ENCODE results near the gene RFC2.
"Not testable (repeated sequence)": the region's sequence is repeated elsewhere in the genome, so short reads cannot be mapped to it uniquely, and the experiment has no call there.

The RFC2 gene

GRCh38 chr7:74215921-74216320 is 38.3 kb downstream of the RFC2 start:
- Histone ChIP-seq H3K36me3 (ENCODE audit: insufficient read depth, low read length) (no peaks in the 10 kb centered on the region), H4K20me1 (ENCODE audit: insufficient read depth, low read length, poor library complexity, severe bottlenecking) (no peaks in the 10 kb centered on the region), H3F3A (ENCODE audit: low read depth) (peaks cover 5% of the 10 kb centered on the region; the same call in 1 of the 2 replicates), H3K4me3 (ENCODE audit: low read length, poor library complexity, severe bottlenecking) (peak overlapping the region; percentile 51), H3K4me2 (ENCODE audit: low read depth, low read length, poor library complexity, severe bottlenecking) (peak overlapping the region; percentile 71), H3K9ac (ENCODE audit: low read depth, low read length, poor library complexity, severe bottlenecking) (peak overlapping the region; percentile 84), H3K9me3 (ENCODE audit: insufficient read depth, low read depth, low read length) (no peaks in the 10 kb centered on the region), H3K9me2 (replicated peaks; ENCODE audit: low read depth, low read length) (no peaks in the 10 kb centered on the region), H3K4me1 (ENCODE audit: insufficient read depth, low read length, poor library complexity, severe bottlenecking) (peaks cover 60% of the 10 kb centered on the region), H2AFZ (ENCODE audit: low read length) (no peak overlapping the region), H3K27me3 (ENCODE audit: insufficient read depth, low read length, poor library complexity, severe bottlenecking) (no peaks in the 10 kb centered on the region), H3K79me2 (ENCODE audit: insufficient read depth, low read length) (peaks cover 52% of the 10 kb centered on the region)
- TF ChIP-seq CTCF (conservative IDR thresholded peaks at IDR 0.05; ENCODE audit: low read length): no peak
- no peak for TF ChIP-seq EZH2phosphoT487 (IDR thresholded peaks at IDR 0.05; ENCODE audit: borderline replicate concordance)

- Histone ChIP-seq H3K4me3 (ENCODE audit: low read length, poor library complexity, severe bottlenecking) (peak overlapping the region; percentile 51), H3K9ac (ENCODE audit: low read depth, low read length, poor library complexity, severe bottlenecking) (peak overlapping the region; percentile 84), H3K9me3 (ENCODE audit: insufficient read depth, low read depth, low read length) (no peaks in the 10 kb centered on the region), H3K27me3 (ENCODE audit: insufficient read depth, low read length, poor library complexity, severe bottlenecking) (no peaks in the 10 kb centered on the region), H4K20me1 (ENCODE audit: insufficient read depth, low read length, poor library complexity, severe bottlenecking) (no peaks in the 10 kb centered on the region), H3K9me2 (replicated peaks; ENCODE audit: low read depth, low read length) (no peaks in the 10 kb centered on the region), H2AFZ (ENCODE audit: low read length) (no peak overlapping the region), H3K79me2 (ENCODE audit: insufficient read depth, low read length) (peaks cover 61% of the 10 kb centered on the region), H3K4me1 (ENCODE audit: insufficient read depth, low read length, poor library complexity, severe bottlenecking) (peaks cover 52% of the 10 kb centered on the region), H3K36me3 (ENCODE audit: insufficient read depth, low read length) (no peaks in the 10 kb centered on the region), H3K4me2 (ENCODE audit: low read depth, low read length, poor library complexity, severe bottlenecking) (peak overlapping the region; percentile 71), H3F3A (ENCODE audit: low read depth) (peaks cover 5% of the 10 kb centered on the region; the same call in 1 of the 2 replicates)
- TF ChIP-seq CTCF (conservative IDR thresholded peaks at IDR 0.05; ENCODE audit: low read length): no peak
- no peak for TF ChIP-seq EZH2phosphoT487 (IDR thresholded peaks at IDR 0.05; ENCODE audit: borderline replicate concordance)
Observed at GRCh38 chr7:74214816-74215630, 39.2 kb downstream of the RFC2 start.

- H3K4me3 ChIP-seq (ENCODE audit: low read length, poor library complexity, severe bottlenecking): peak overlapping the region; percentile 85
- H3K9me3 ChIP-seq (ENCODE audit: insufficient read depth, low read depth, low read length): no peaks in the 10 kb centered on the region
- peak overlapping the region; percentile 47 for H3K9ac ChIP-seq (ENCODE audit: low read depth, low read length, poor library complexity, severe bottlenecking)
- no peak overlapping the region for H2AFZ ChIP-seq (ENCODE audit: low read length)
- H4K20me1 ChIP-seq (ENCODE audit: insufficient read depth, low read length, poor library complexity, severe bottlenecking): no peaks in the 10 kb centered on the region
- H3K9me2 ChIP-seq (replicated peaks; ENCODE audit: low read depth, low read length): no peaks in the 10 kb centered on the region
- TF ChIP-seq CTCF (conservative IDR thresholded peaks at IDR 0.05; ENCODE audit: low read length) (no peak), EZH2phosphoT487 (IDR thresholded peaks at IDR 0.05; ENCODE audit: borderline replicate concordance) (no peak)
- H3K27me3 ChIP-seq (ENCODE audit: insufficient read depth, low read length, poor library complexity, severe bottlenecking): no peaks in the 10 kb centered on the region
- H3K4me2 ChIP-seq (ENCODE audit: low read depth, low read length, poor library complexity, severe bottlenecking): peak overlapping the region; percentile 77
- H3F3A ChIP-seq (ENCODE audit: low read depth): peaks cover 5% of the 10 kb centered on the region; the same call in 1 of the 2 replicates
- H3K79me2 ChIP-seq (ENCODE audit: insufficient read depth, low read length): peaks cover 58% of the 10 kb centered on the region
- H3K36me3 ChIP-seq (ENCODE audit: insufficient read depth, low read length): no peaks in the 10 kb centered on the region
- peaks cover 37% of the 10 kb centered on the region for H3K4me1 ChIP-seq (ENCODE audit: insufficient read depth, low read length, poor library complexity, severe bottlenecking)
Observed at GRCh38 chr7:74212661-74213060, 41.5 kb downstream of the RFC2 start.

- H3K4me3 ChIP-seq (ENCODE audit: low read length, poor library complexity, severe bottlenecking); H3K36me3 ChIP-seq (ENCODE audit: insufficient read depth, low read length); H3K27me3 ChIP-seq (ENCODE audit: insufficient read depth, low read length, poor library complexity, severe bottlenecking); H4K20me1 ChIP-seq (ENCODE audit: insufficient read depth, low read length, poor library complexity, severe bottlenecking); H3K9me2 ChIP-seq (replicated peaks; ENCODE audit: low read depth, low read length); H3F3A ChIP-seq (ENCODE audit: low read depth); H3K4me2 ChIP-seq (ENCODE audit: low read depth, low read length, poor library complexity, severe bottlenecking); H3K9ac ChIP-seq (ENCODE audit: low read depth, low read length, poor library complexity, severe bottlenecking); H3K9me3 ChIP-seq (ENCODE audit: insufficient read depth, low read depth, low read length); H2AFZ ChIP-seq (ENCODE audit: low read length): not testable (repeated sequence)
- H3K79me2 ChIP-seq (ENCODE audit: insufficient read depth, low read length): peaks cover 34% of the 10 kb centered on the region
- peaks cover 10% of the 10 kb centered on the region for H3K4me1 ChIP-seq (ENCODE audit: insufficient read depth, low read length, poor library complexity, severe bottlenecking)
Observed at GRCh38 chr7:74208241-74208640, 46.0 kb downstream of the RFC2 start.

Data from Loucy (cell line).